Measurements from ENCODE around the gene CYP4F22. TPM values are rescaled to one million over a fixed set of nuclear protein-coding genes. Genes with fewer than 3 reads are reported as not detected.
A peak's percentile ranks its signal among the peaks of the same experiment; 100 is the strongest.
"Not testable (repeated sequence)": the region's sequence is repeated elsewhere in the genome, so short reads cannot be mapped to it uniquely, and the experiment has no call there.

The CYP4F22 gene
- 19.8 TPM for total RNA-seq

DNA sequence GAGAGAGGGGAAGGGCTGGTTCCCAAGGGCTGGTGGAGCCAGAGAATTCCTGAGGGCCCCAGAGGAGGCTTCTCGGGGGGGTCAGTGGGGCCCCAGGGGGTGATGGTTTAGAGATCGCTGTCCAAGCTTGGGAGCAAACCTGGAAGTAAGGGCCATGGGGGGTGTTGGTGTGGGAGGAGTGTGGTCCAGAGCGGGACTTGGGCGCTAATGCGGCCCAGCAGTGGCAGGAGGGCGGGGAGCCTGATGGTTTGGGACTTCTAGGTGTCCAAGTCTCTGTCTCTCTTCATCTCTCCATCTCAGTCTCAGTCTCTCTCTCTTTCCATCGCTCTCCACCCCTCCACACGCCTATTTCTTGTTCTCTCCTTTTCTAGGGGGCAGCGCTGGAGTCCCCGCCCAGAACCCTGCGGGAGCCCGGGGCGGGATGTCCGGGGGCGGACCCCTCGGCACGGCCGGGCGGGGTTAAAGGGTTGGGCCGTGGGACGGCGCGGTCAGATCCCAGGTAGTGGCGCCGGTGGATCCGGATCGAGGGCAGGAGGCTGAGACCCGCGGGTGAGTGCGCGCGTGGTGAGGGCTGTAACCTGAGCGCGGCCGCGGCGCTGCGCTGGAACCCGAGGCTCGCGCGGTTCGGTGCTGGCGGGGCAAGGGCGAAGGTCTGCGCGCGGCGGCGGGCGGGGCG is at the start of gene CYP4F22:
TSS of gene CYP4F22 (plus strand) at position 491 of the 676 bp plus-strand sequence. CDS start 16,812 bp downstream, outside the sequence.
- no peak for DNase-seq (ENCODE audit: low spot score)

DNA sequence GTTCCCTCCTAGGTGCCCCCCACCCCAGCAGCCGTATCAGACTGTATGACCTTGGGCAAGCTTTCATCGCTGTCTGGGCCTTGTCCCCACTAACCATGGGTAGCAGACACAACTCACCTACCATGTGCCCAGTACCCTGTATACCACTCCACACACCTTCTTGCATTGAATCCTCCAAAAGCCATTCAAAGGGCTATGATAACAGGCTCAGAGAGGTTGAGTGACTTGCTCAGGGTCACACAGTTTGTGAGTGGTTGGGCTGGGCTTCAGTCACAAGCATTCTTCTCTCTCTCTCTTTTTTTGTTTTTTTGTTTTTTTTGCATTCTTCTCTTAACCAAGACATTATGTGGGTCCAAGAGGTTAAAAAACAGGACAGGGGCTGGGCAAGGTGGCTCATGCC is 46.6 kb upstream of the CYP4F22 start:
- DNase-seq (ENCODE audit: low spot score): no peak

DNA sequence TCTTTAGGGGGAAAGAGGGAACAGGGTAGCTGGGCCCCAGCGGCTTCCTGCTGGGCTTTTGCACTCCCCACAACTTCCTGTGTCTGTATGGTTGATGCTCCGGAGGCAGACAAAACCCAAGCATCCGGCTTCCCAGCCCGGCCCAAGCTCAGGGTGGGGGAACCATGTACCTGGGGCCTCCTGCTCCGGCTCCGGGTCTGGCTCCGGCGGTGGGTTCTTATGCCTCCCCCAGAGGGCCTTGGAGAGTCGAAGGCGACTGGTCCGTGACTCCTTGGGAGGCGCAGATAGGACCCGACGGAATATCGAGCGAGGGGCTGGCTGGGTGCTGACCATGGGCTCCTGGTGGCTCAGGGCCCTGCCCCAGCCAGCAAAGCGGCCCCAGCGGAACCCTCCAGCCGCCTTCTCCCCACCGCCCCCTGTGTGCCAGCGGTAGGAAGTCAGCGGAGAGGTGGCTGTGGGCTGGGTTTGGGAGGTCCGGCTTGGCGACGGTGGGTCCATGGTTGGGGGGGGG is 44.4 kb upstream of the CYP4F22 start:
- DNase-seq (ENCODE audit: low spot score): no peak

DNA sequence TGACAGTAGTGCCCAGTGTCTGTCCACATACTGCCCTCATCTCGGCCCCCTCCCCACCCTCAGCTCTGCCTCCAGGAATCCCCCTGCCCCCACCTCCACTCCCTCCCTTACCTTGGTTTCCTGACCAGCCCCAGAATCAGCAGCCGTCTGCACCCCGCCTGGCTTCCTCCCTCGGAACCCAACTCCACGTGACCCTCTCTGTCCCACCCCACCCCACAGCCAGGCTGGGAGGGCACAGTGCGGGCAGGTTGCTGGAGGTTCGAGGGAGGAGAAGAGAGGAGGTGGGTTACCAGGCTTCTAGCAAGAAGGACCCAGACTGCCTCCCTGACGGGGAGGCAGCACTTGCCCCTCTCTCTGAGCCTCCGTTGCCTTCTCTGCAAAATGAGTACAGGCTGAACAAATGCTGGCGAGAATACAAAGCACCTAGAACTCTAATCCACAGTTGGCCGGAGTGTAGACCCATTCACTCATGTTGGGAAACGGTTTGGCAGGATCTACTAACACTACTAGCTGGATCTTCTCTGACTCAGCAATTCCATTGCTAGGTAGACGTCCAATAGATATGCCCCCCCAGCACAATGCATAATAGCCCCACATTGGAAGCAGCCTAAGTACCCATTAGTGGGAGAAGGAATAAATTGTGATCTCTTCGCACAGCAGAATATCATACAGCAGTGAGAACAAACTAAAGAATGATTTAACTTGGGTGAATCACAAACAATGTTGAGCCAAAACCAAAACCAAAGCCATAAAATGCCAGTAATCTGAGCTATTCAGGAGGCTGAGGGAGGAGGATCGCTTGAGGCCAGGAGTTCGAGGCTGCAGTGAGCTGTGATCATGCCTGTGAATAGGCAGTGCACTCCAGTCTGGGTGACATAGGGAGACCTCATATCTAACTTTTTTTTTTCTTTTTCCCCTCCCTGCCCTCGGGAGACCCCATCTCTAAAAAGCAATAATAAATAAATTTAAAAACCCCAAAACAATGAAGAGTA is 43.6 kb upstream of the CYP4F22 start, which contains the start of gene RASAL3:
TSS of gene RASAL3 (minus strand) at position 151 of the 992 bp plus-strand sequence. CDS start 186 bp downstream, outside the sequence.
- DNase-seq (ENCODE audit: low spot score): no peak

DNA sequence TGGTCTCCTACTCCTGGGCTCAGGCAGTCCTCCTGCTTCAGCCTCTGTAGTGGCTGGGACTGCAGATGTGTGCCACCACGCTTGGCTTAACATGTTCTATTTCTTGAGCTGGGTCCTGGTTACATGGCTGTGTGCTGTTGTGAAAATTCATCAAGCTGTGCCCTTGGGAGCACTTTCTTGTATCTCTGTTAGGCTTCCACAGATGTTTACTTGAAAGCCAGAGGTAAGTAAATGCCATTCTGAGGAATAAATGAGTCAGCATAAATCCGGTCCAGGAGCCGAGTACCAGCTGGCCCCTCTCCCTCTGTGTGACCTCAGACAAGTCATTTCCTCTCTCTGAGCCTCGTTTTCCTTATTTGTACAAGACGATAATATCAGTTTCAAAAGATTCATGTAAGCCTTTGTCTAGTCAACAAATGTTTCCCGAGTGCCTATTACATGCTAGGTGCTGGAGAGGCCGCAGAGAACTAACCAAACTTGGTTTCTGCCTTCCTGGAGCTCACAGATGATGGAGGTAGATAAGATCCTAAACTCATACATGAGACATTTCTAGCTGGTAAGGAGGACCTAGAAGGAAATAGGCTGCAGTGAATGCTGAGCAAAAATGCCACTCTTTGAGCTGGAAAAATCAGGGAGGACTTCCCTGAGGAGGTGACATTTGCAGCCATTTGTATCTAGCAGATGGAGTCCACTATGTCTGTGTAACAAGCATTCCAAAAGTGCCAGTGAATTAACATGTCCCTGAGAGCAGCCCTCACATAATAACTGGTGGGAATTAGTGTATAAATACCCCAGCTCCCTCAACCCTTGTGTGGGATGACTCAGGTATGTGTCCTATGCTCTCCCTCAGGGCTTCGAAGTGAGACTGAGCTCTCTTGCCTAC is 41.2 kb upstream of the CYP4F22 start:
- DNase-seq (ENCODE audit: low spot score): no peak

DNA sequence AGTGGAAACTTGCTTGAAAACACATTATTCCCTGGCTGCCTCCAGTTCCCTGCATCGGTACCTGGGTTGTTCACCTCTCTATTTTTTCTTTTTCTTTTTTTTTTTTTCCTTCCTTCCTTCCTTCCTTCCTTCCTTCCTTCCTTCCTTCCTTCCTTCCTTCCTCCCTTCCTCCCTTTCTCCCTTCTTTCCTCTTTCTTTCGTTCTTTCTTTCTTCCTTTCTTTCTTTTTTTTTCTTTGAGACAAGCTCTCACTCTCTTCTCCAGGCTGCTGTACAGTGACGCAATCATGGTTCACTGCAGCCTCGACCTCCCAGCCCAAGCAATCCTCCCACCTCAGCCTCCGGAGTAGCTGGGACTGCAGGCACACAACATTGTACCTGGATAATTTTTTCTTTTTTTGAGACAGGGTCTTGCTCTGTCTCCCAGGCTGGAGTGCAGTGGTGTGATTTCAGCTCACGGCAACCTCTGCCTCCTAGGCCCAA is 40.6 kb upstream of the CYP4F22 start:
- no peak for DNase-seq (ENCODE audit: low spot score)

DNA sequence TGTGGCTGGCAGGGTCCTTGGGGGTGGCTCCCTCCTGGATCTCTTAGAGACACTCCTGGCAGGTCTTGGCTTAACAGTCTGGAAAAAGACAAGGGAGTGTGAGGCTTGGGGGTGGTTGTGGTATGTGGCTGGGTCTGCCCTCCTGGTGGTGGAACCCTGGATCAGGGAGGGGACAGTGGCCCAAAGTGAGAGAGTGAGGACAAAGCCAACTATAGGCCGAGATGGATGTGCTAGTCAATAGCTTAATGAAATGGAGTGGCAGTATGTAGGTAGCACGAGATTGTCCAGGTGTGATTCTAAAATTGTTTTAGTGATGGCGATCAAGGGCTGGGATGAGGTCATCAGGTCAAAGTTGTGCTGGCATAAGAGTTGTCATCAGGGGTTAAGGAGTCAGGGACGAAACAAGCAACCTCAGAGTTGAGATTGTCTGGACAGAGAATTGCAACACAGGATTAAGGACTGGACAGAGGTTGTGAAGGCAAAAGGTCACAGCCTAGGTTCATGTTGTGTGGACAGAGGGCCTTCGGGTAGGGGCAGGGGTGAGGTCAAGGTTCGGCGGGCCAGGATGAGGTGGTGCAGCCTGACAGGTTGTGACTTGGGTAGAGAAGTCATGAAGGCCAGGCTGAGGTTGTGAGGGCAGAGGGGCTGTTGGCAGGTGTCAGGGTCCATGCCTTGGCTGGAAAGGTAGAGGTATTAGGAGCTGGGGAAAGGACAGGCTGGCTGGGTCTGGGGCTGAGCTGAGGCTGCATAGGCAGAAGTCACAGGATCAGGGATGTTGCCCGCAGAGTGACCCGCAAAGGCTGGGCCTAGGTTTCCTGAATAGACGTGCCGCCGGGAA is 39.4 kb upstream of the CYP4F22 start:
- no peak for DNase-seq (ENCODE audit: low spot score)

DNA sequence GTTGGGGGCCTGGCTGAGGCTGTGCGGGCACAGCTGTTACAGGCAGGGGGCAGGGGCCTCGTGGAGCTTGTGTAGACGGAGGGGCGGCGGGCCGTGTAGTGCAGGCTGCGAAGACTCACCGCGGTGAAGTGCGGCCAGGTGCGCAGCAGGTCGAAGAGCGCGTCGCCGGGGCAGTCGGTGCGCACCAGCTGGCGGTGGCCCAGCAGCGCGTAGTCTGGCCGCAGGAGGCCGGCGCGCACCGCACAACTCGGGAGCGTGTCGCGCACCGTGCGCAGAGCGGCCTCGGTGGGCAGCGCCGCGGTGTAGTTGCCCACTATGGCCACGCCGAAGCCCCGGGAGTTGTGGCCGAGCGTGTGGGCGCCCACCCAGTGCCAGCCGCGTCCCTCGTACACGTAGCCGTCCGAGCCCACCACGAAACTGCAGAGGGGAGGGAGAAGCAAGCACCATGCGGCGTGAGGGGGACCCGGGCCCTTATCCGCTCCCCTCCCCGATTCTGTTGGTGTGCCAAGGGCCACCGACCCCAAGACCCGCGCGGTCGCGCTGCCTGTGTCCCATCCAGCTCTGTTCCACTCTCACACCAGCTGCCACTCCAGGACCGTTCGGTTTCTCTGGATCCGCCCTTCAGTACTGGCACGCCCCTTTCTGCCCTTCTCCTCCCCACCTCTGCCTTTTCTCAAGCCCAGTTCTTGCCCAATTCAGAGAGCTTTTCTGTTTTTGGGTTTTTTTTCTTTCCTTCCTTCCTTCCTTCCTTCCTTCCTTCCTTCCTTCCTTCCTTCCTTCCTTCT is 38.6 kb upstream of the CYP4F22 start:
- no peak for DNase-seq (ENCODE audit: low spot score)

DNA sequence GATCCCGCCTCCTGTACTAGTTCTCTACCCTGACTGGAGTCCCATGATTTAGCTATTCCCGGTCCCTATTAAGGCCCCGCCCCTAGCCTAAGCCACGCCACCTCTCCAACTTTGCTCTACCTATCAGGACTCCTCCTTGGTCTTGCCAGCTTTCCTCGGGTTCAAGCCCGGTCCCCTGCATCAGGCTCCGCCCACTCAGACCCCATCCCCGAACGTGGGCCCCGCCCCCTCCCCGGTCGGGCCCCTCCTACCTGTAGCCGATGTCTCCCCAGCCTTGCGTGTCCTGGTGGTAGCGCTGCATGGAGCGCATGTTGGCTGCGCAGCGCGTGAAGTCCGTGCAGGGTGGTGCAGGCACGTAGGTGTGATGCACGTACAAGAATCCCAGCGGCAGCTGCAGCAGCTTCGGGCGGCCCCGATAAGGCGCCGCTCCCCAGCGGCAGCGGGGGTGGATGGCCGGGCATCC is 36.7 kb upstream of the CYP4F22 start:
- DNase-seq (ENCODE audit: low spot score): no peak

DNA sequence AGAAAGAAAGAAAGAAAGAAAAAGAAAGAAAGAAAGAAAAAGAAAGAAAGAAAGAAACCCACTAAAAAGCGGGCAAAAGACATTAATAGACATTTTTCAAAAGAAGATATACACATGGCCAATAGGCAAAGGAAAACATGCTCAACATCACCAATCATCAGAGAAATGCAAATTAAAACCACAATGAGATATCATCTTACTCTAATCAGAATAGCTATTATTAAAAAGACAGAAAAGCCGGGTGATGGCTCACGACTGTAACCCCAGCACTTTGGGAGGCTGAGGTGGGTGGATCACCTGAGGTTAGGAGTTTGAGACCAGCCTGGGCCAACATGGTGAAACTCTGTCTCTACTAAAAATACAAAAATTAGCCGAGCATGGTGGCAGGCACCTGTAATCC is 34.5 kb upstream of the CYP4F22 start:
- DNase-seq (ENCODE audit: low spot score): not testable (repeated sequence)

DNA sequence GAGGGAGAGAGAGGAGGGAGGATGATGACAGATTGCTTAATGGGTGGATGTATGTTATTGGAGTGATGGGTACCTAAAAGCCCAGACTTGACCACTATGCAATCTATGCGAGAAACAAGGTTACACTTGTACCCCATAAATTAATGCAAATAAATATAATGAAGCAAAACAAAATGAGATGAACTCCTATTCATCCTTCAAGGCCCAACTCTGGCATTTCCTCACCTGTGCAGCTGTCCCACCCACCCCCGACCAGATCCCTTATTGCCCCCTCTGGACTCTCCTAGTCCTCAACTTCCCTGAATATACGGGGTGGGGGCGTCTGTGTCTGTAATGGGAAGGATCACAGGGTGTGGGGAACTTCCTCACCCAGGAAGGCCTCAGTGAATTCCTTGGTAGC is 33.2 kb upstream of the CYP4F22 start:
- DNase-seq (ENCODE audit: low spot score): no peak

DNA sequence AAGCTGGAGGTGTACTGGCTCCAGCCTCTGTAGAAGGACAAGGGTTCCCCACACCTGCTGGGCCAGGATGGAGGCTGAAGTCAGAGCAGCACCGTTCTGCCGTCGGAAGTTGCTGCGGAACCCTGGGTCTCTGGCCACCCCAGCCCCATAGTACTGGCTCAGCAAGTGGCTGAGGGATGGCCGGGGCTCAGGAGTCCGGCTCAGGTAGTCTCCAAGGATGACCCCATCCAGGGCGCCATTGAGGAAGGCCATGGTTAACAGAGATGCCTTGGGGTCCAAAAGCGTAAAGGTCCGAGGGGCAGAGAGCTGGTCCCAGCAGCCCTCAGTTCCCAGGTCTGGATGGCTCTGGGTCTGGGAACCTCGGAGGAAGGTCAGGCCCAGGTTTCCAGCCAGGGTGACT is 32.7 kb upstream of the CYP4F22 start:
- DNase-seq (ENCODE audit: low spot score): no peak

DNA sequence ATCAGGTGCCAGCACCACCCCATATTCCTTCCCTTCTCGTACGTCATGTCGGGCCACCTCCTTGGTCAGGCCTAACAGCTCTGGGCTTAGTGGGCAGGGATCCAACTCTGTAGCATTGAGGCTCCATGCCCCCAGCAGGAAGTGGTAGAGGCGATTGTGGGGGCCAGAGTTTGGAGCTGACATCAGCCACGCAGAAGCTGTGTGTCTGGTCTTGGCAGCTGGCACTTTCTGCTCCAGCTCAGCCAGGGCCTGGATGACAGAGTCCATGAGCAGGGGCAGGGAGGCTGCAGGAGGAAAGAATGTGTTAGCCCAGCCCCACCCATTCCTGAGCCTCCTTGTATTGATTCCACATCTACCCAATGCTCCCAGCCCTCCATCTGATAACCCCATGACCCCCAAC is 32.0 kb upstream of the CYP4F22 start:
- no peak for DNase-seq (ENCODE audit: low spot score)

DNA sequence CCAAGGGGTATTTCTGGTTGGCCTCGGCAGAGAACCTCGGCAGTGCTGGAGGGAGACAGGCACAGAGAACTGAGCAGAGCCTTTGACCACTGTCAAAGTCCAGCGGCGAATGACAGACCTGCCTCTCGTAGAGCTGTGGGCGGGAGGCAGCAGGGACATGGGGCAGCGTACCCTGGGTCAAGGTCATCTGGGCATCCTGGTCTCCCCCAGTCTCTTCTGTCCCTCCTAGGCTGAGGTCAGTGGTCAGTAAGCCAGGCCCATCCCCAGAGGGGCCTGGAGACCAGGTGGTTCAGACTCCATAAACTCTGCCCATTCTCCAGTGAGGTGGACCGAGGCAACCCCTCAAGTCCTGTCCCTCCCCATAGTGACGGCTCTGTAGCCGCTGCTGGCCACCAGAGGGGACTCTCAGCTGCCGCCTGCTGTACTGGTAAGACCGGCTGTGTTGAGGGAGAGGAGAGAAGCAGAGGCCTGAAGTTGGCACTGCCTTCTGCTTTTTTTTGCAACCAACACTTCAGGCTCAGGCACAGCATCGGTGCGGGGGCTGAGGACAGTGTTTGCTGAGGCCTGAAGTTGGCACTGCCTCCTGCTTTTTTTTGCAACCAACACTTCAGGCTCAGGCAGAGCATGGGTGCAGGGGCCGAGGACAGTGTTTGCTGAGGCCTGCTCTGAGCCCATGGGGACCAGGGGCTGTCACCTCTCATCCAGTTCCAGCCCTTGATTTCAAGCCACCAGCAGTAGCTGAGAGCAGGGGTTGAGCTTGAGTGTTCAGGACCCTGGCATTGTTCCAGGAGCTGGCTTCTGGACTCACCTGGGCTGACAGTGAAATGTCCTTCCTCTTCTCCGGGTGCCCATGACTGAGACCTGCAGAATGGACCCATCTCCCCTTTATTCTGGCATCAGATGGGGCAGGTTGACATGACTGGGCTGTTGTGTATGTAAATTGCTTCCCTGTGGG is 28.7 kb upstream of the CYP4F22 start, which contains the start of gene PGLYRP2:
TSS of gene PGLYRP2 (minus strand) at position 111 of the 955 bp plus-strand sequence. CDS start 130 bp downstream, outside the sequence.
- peak; percentile 61 for DNase-seq (ENCODE audit: low spot score)

DNA sequence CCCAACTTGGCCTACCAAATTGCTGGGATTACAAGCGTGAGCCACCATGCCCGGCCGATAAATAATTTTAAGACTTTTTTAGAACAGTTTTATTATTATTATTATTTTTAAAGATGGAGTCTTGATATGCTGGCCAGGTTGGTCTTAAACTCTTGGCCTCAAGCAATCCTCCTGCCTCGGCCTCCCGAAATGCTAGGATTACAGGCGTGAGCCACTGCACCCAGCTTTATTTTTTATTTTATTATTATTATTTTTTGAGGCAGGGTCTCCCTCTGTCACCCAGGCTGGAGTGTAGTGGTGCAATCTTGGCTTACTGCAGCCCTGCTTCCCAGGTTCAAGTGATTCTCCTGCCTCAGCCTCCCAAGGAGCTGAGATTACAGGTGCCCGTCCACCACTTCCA is 27.3 kb upstream of the CYP4F22 start:
- not testable (repeated sequence) for DNase-seq (ENCODE audit: low spot score)

DNA sequence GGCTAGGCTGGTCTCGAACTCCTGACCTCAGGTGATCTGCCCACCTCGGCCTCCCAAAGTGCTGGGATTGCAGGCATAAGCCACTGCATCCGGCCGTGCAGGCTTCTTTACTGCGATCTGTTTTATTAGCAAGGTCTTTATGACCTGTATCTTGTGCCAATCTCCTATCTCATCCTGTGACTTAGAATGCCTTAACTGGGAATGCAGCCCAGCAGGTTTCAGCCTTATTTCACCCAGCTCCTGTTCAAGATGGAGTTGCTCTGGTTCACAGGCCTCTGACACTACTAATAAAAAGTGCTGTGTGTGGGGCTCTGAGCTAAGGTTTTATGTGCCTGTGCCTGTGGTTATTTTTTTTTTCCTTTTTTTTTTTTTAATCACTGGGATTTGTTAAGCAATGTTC is 22.6 kb upstream of the CYP4F22 start:
- not testable (repeated sequence) for DNase-seq (ENCODE audit: low spot score)

DNA sequence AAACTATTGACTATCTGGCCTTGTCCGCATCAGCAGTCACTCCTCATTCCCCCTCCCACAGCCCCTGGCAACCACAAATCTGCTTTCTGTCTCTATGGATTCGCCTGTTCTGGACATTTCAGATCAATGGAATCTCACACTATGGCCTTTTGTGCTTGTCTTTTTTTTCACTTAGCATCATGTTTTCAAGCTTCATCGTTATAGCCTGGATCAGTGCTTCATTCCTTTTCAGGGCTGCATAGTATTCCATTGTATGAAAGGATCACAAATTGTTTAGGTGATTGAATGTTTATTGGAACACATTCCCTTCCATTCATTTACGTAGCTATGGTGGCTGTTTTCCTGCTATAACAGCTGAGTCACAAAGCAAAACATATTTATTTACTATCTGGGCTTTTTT is 21.3 kb upstream of the CYP4F22 start:
- DNase-seq (ENCODE audit: low spot score): no peak

All from ureter (tissue), 1 donor.